Hematopoietic multipotent progenitor cell treated with erythropoietin and hydrocortisone succinate and interleukin-3 and kit ligand, for 4 days (in vitro differentiated cells): ENCODE data around the gene BASP1.
"Not testable (repeated sequence)": the region's sequence is repeated elsewhere in the genome, so short reads cannot be mapped to it uniquely, and the experiment has no call there.

Source experiments
- DNase-seq: peaks from one replicate; pipeline ENCODE4 v3.0.0-alpha.2; 2015

BASP1 gene

DNA sequence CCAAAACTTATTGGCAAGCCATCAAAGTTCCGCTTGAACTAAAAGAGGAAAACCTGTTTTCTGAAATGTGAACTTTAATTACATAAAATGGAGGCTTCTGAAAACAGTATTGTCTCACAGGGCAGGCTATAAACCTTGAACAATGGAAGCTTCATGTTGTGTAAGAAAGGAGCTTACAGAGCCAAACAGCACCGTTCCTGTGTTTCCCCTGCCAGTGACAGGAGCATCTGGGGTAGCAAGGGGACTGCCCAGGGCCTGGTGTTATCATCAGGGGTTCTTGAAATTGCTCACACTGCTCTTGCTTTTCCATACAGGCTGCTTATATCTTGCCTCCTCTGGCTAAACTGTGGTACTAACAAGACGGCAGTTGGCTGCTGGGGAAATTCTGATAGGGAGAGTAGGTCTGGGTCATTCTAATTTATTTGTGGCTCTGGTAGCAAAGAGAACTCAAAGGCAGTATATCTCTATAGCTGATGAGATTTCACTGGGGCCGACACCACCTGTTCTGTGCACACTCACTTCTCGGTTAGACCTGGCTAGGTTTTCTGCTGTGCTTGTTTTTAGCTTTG is 40.4 kb downstream of the BASP1 start:
- DNase-seq, result no peak

DNA sequence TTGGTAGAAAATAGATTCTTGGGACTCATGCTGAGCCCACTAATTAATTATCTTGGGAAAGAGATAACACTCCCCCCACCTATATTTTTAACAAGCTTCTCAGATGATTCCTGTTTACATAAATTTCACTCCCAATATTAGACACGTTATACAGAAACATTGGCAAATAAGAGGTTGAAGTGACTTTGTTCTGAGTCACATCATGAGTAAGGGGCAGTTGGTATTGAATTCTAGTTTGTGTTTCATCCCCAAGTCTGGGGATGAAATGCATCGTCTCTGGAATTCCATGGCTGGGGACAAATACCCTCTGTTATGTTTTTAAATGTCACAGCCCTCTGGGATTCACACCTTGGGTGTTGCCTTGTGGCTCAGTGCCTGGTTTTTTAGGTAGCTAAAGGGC is 41.0 kb downstream of the BASP1 start:
- no peak for DNase-seq

DNA sequence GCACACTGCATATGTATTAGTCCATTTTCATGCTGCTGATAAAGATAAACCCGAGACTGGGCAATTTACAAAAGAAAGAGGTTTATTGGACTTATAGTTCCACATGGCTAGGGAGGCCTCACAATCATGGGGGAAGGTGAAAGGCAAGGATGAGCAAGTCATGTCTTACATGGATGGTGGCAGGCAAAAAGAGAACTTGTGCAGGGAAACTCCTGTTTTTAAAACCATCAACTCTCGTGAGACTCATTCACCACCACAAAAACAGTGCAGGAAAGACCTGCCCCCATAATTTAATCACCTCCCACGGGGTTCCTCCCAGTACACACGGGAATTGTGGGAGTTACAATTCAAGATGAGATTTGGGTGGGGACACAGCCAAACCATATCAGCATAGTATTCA is 41.6 kb downstream of the BASP1 start:
- not testable (repeated sequence) for DNase-seq

DNA sequence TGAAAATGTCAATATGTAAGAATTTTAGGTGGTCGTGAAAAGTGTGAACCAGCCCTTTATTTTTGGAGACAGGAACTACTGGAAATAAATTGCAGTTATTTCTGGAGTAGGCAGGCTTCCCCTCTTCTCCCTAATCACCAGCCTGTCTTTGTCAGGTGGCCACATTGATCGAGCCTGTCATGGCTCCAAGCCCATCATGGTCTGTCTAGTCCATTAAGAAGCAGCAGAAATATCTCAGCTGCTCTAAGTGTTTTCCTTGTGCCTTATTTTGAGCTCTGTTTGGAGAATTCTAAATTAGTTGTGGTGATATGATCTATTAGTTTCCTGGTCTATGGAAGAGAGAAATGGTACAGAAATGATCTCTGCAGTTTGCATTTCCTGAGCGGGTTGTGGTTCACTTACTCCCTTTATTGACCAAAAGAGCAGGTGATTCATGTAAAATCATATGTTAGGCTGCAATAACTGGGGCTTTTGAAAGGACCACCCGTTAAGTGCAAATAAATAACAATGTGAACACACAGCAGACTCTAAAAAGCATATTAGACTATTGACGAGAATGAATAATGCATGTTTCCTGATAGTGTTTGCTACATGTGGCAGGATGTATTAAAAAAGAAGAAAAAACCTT is 42.3 kb downstream of the BASP1 start:
- no peak for DNase-seq

DNA sequence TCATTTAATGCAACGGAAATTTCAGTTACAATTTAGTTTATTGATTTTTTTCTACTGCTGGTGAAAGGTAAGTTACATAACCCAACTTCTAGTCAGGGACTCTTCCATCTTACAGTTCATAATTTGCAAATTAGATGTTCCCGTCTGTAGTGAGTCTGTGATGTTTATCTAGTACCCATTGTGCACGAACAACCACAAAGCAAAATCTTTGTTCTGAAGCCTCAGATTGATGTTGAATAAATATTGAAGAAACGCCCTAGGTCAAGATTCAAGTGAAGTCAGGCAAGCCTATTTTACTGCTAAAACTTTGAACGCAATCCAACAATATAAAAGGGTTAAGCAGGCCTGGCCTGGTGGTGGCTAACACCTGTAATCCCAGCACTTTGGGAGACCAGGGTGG is 43.1 kb downstream of the BASP1 start:
- DNase-seq, result no peak

DNA sequence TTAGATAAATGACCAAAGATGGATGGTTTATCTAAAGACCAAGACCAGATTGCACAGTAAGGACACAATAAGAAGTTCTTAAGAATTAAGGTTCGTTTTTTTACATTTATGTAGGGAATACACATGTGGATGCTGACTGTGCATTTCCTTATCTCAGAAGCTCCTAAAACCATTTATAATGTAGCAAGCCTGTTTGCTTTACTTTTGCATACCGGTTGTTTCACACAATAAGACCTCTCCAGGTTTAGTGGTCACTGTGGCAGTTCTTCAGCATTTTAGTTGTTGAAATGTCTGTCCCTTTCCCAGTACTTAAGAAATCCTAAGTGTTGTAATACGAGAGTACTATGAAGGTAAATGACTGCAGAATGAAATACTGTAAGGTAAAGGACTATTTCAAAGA is 43.6 kb downstream of the BASP1 start:
- peak; percentile 7 for DNase-seq

DNA sequence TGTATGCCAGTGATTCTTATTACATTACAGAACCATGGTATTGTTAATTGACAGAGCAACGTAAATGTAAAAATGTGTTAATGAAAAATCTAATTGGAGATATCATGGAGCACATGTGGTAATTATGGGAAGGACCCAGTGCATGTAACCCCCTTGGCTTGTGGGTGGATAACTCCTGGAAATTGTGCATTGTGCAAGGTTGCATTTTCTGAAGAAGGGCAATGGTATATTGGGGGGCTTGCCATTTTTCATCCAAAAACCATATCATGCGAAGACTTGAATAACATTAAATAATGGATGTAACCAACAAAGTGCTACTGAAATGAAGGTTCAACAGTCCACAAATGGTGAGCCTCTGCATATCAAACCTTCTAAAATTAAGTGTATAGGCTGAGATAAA is 47.6 kb downstream of the BASP1 start:
- DNase-seq, result no peak

DNA sequence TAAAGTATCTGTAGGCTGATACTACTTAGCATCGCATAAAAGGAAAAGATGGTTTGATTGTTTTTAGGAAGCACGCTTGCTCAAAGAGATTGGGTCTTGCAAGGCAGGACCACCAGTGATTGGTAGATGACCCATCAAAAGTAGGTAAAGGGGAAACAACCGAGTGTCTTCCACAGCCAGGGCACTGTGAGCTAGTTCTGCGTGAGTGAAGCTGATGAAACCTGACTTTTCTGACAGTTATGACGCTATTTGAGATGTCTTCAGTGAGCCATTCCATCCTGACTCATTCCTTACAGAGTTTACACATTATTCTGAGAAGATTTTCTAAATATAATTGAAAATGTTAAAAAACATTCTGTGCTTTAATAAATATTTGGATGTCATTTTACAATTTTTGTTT is 49.7 kb downstream of the BASP1 start:
- DNase-seq, result no peak

DNA sequence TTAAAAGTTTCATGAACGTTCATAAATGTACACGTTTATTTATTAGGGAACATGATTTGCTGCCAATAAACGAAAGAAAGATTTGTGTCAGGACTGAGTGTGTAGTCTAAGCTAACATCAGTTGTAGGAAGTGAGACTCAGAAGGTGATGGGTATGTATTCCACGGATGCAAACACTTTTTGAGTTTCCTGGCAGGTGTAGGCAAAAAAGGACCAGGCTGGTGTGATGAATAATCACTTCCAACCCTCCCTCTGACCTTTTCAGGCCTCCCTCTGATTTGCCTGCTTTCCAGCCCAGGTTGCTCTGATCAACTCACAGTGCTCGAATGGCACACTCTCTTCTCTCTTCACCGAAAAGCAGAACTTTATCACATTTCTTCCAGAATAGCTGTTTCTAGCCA is 51.8 kb downstream of the BASP1 start:
- DNase-seq, result no peak

DNA sequence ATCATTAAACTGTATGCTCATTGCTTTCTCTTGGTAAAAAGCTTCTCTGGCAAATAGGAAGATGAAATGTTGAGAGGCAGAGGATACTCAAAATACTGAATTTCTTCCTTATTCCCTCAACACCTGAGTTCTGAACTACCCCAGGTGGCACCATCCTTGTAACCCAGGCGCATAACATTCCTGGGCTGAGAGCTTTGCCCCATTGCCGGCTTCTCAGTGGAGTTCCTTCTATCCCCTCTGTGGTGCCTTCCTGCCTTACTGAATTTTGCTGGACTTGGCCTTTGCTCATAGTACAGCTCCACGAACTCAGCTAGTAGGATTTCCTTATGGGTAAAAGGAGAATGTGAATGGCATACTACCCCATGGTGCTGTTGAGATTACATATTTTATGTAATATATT is 54.7 kb downstream of the BASP1 start:
- no peak for DNase-seq

DNA sequence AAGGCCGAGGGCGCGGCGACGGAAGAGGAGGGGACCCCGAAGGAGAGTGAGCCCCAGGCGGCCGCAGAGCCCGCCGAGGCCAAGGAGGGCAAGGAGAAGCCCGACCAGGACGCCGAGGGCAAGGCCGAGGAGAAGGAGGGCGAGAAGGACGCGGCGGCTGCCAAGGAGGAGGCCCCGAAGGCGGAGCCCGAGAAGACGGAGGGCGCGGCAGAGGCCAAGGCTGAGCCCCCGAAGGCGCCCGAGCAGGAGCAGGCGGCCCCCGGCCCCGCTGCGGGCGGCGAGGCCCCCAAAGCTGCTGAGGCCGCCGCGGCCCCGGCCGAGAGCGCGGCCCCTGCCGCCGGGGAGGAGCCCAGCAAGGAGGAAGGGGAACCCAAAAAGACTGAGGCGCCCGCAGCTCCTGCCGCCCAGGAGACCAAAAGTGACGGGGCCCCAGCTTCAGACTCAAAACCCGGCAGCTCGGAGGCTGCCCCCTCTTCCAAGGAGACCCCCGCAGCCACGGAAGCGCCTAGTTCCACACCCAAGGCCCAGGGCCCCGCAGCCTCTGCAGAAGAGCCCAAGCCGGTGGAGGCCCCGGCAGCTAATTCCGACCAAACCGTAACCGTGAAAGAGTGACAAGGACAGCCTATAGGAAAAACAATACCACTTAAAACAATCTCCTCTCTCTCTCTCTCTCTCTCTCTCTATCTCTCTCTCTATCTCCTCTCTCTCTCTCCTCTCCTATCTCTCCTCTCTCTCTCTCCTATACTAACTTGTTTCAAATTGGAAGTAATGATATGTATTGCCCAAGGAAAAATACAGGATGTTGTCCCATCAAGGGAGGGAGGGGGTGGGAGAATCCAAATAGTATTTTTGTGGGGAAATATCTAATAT is 58.1 kb downstream of the BASP1 start:
- no peak for DNase-seq

DNA sequence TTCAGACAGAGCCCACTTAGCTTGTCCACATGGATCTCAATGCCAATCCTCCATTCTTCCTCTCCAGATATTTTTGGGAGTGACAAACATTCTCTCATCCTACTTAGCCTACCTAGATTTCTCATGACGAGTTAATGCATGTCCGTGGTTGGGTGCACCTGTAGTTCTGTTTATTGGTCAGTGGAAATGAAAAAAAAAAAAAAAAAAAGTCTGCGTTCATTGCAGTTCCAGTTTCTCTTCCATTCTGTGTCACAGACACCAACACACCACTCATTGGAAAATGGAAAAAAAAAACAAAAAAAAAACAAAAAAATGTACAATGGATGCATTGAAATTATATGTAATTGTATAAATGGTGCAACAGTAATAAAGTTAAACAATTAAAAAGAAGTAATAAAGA is 59.0 kb downstream of the BASP1 start:
- no peak for DNase-seq

DNA sequence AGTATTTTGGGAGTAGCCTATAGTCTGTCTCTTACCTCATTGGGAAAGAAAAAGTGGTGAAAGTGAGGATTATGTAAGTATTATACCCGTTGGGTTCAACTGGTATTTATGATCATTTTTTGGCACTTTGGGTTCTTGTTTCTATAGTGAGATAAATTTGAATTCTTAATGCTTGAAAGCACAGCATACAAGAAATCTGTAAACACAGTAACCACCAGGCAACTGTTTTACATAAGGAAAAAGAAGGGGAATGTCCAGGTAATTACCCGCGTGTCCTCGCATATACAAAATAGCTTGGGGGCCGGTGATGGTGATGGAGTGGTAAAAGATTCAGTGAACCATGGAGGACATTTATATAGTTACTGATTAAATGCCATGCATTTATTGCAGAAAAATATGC is 60.5 kb downstream of the BASP1 start:
- DNase-seq, result no peak

DNA sequence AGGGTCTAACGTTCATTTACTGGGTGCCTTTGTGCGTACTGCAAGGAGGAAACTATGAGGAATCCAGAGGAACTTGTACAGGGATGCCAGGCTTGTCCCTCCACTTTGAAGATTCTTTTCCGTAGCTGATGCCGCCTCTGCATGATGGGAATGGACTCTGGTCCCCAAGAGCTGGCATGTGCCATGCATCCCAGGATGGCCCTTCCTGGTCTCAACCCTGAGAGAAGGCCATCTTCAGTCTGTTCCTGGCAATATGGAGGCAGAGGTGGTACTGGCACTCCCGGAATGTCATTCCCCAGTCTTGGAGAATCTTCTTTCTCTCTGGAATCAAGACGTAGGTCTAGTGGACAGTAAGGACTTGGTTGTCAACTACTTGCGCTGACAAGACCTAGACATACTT is 61.5 kb downstream of the BASP1 start:
- DNase-seq, result no peak

DNA sequence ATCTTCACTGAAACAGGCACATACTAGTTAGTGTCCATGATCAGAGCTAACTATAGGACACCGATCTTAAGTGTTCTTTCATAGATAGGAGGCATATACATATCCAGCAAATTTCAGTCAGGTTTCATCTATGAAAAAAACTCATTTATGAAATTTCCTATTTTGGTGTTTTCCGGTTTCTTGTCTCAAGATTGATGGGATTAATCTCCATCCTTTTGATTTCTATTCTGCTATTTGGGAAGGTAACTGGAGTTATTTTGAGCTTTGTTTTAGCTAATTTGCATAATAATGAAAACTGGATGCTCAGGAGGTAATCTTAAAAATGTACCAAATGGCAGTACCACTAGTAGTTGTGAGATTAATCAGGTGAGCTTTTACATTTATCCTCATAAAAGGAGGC is 62.1 kb downstream of the BASP1 start:
- DNase-seq, result no peak

DNA sequence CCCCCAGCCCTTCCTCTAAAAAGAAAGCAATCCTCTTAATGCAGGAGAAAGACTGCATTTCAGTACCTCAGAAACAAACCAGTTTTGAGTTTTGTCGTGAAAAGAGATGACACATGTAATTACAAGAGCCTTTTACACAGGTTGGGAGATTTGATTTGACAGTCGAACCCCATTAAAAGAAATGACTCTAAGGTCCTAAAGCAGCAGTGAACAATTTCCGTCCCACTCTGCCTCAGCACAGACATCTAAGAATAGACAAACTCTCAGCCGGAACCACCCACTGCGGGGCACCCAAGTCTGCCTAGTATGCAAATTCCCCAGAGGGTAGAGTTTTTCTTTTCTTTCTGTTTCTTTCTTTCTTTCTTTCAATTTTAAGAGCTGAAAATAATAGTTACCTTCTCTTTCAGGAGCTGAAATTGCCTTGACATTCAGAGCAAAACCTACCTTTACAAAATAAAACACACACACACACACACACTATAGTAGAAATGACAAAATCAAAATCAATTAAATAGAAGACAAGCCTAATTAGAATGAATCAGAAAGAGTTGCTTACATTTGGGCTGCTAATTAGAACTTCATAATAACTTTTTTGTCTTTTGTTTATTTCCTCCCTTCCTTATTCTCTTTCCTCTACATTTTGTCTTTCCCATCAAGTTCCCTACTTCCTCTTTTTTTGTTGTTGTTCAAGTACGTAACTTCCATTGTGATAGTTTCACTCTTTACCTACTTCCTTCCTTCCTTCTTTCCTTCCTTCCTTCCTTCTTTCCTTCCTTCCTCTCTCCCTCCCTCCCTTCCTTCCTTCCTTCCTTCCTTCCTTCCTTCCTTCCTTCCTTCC is 65.1 kb downstream of the BASP1 start:
- DNase-seq, result peak; percentile 8

DNA sequence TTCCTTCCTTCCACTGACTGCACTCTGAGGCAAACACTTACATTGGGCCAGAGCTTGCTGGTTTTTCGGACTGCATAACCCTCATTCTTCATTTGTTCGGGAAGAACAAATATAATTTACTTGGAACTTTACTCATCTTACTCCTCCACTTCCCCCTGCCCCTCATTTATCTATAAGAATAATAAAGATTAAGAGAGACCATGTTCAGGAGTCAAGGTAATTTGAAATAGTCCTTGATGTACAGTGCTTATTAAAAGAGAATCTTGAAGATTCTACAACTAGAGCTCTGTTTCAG is 65.6 kb downstream of the BASP1 start:
- DNase-seq, result no peak

DNA sequence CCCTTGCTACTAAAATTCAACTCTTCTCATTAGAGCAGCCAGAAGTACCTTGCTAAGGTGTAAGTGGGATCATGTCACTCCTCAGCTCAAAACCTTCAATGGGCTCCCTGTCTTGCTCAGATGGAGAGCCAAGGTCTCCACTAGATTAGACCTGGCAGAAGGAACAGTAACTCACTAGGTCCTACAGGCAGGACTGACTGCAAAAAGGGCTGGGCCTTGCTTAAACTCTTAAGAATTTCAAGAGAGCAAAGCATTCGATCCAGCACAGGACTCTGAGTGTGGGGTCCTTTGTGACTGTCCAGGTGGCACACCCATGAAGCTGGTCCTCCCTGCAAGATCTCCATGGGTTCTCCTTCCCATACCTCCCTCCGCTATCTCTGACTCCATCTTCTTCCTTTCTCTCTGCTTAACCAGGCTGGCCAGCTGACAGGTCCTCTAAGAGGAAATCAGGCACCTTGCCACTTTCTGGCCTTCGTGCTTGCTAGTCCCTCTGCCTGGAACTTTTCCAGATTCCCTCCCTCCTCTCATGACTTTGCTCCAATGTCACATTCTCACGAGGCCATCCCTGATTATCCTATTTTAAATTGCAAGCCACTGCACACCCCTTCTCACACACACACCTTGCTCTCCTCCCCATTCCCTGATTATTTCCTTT is 70.2 kb downstream of the BASP1 start:
- DNase-seq, result no peak

DNA sequence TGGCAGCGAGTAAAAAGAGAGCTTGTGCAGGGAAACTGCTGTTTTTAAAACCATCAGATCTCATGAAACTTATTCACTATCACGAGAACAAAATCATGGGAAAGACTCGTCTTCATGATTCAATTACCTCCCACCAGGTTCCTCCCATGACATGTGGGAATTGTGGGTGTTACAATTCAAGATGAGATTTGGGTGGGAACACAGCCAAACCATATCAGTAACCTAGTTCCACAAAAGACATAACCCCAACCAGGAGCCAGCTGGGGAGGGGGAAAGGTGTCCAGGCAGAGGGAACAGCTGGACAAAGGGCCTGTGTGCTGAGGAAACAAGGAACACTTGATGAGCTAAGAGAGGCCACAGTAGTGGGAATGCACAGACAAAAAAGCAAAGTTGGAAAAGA is 71.1 kb downstream of the BASP1 start:
- no peak for DNase-seq

DNA sequence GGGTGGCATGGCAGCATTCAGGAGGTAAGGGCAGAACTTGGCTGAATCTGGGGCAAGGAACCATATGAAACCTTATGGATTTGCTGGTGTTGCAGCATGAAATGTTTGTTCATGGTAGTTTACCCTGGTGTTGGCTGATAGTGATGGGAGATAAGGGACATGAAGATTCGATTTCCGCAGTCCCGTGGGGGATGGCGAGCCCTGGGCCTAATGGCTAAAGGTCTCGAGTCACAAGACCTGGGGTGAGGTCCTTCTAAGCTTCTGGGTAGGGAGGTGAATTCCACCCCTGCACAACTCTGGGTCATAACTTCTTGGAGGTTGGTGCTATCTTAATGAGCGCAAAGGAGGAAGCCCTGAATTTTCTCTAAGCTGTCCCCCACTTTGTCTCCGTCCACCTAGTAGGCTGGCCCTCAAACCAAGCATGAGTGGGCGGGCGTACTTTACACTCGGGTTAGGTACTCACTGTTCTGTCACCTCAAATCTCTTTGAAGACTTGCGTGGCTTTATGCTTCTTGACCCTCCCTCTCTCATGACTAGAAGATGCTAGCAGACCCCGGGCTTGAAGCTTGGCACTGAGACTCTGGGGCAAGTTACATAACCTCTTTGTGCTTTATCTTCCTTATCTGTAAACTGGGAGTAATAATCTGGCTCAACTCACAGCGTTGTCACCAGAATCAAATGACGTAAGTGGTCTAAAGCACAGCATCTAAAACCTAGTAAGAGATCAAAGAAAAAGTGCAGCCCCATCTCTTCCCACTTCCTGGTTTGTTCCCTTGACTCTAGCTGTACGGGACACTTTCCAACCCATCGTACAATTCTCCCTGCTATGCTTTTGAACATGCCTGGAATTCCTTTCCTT is 72.5 kb downstream of the BASP1 start:
- no peak for DNase-seq

DNA sequence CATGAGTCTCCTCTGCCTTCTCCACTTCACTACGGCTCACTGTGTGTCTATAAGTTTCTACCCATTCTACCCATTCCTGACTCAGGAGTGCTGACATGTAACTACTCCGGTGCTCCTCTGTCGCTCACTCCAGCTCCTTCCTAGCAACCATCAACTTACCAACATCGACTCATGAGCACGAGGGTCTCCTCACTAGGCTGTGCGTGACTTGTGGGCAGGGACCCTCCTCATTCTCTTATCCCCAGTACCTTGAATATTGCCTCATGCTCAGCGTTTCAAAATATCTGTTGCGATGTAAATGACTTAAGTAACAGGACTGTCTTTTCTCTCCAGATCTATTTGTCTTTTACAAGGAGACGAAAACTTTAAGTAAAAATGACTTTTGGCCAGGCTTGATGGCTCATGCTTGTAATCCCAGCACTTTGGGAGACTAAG is 73.1 kb downstream of the BASP1 start:
- DNase-seq, result no peak

DNA sequence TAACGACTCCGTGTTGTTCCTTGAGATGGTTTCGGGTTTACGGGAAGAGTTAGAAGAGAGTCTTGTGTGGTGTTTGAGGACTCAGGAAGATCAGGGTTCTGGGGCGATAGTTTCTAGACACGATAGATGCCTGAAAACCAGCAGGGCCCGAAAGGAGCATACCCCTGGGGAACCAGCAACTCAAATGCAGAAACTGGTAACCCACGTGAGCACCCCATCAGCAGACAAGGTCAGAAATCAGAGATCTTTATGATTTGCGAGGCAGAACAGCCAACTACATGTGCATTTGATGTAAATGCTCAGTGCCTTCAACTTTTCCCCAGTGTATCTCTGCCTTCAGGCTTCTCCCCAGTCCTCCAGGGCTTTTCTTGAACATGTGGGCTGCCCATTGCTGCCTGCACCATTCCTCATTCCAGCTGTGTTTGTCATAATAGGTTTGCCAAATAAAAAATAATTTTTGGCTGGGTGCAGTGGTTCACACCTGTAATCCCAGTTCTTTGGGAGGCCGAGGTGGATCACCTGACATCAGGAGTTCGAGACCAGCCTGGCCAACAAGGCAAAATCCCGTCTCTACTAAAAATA is 75.1 kb downstream of the BASP1 start:
- no peak for DNase-seq
